Uterus (tissue), 4 donors: ENCODE results near the gene RBM47. TPM values are rescaled to one million over a fixed set of nuclear protein-coding genes. Genes with fewer than 3 reads are reported as not detected.

Experiments used
- DNase-seq, 2 donors: peaks; one replicate each; pipeline ENCODE4 v3.0.0-alpha.2; 2019 to 2020
- H3K27ac ChIP-seq, 2 donors: fragments of 200-600 bp; sonication (generic); 1 replicate in 1 of 2; 2 replicates in 1 of 2; pipeline ENCODE4 v1.5.1; 2016 to 2018
- H3K27me3 ChIP-seq, 2 donors: fragments of 200-600 bp; sonication (generic); one replicate each; pipeline ENCODE4 v1.5.1; 2018 to 2019; ENCODE audit warnings: control low read depth in 1 of 2
- H3K36me3 ChIP-seq, 2 donors: fragments of 200-600 bp; sonication (generic); one replicate each; pipeline ENCODE4 v1.5.1; 2019; ENCODE audit warnings: control low read depth in 1 of 2
- H3K4me1 ChIP-seq, 2 donors: fragments of 200-600 bp; sonication (generic); one replicate each; pipeline ENCODE4 v1.5.1; 2018 to 2019; ENCODE audit warnings: control low read depth in 1 of 2
- H3K4me3 ChIP-seq, 2 donors: fragments of 200-600 bp; sonication (generic); 1 replicate in 1 of 2; 2 replicates in 1 of 2; pipeline ENCODE4 v1.5.1; 2018 to 2019; ENCODE audit warnings: mild to moderate bottlenecking in 1 of 2
- H3K9me3 ChIP-seq, 2 donors: fragments of 200-600 bp; sonication (generic); one replicate each; pipeline ENCODE4 v1.5.1; 2019; ENCODE audit warnings: control low read depth in 1 of 2
- POLR2A ChIP-seq, 2 donors: fragments of 450-650 bp; IDR thresholded peaks; one replicate each; pipeline ENCODE4 v1.6.1; 2016; ENCODE audit warnings: antibody characterized with exemption in 2 of 2, mild to moderate bottlenecking in 1 of 2, moderate library complexity in 1 of 2
- intact Hi-C: fragments of 100-400 bp; cut with DNase I; formaldehyde crosslinking; loops from one replicate; pipeline ENCODE4 v1.15.1; 2023; ENCODE audit warnings: low total_unique reads
- total RNA-seq, 4 donors: library from RNA; depleted of rRNA in 3 of 4; stranded (reverse); fragments of >200 nt in 3 of 4; gene quantifications; one replicate each; pipeline versions ENCODE4 v1.1.0 to v1.2.4, GENCODE V29; 2014 to 2023
- TF ChIP-seq, protein P1 (sequence below), 4 experiments: fragments of 200-600 bp in 2 of 4; fragments of 450-650 bp in 2 of 4; sonication (generic) in 2 of 4; IDR thresholded peaks; one replicate each; pipeline ENCODE4 v1.5.1; 2016 to 2019; ENCODE audit warnings: antibody characterized with exemption in 4 of 4, mild to moderate bottlenecking in 2 of 4, moderate library complexity in 1 of 4
- donor health status: DM: yes; HTN: yes; CAD: no.

Gene RBM47
- total RNA-seq, 4 donors from 2014 or later = 3.8 to 22.3 (median 6.8) TPM

DNA sequence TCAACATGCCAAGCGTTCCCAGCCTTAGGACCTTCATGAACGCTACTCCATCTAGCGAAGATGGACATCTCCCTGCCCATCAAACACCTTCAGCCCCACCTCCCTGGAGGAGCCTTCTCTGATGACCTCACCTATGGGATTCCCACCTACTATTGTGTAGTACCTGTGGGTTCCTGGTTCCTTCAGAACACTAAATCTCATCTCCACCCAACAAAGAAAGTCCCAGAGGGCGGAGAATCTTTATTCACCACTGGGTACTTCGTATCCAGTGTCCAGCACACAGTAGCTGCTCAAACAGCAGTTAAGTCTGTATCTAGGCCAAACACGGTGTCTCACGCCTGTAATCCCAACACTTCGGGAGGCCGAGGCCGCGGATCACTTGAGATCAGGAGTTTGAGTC is 10.1 kb downstream of the RBM47 start:
- Histone ChIP-seq H3K9me3 (no peaks in the 10 kb centered on the region), H3K27ac (no peak overlapping the region), H3K4me1 (no peaks in the 10 kb centered on the region), H3K36me3 (no peaks in the 10 kb centered on the region), H3K4me3 (no peak overlapping the region), H3K27me3 (no peaks in the 10 kb centered on the region)
- intact Hi-C loops = no loop called here
- TF ChIP-seq POLR2A (IDR thresholded peaks at IDR 0.05) = no peak
- TF ChIP-seq, protein P1, sequence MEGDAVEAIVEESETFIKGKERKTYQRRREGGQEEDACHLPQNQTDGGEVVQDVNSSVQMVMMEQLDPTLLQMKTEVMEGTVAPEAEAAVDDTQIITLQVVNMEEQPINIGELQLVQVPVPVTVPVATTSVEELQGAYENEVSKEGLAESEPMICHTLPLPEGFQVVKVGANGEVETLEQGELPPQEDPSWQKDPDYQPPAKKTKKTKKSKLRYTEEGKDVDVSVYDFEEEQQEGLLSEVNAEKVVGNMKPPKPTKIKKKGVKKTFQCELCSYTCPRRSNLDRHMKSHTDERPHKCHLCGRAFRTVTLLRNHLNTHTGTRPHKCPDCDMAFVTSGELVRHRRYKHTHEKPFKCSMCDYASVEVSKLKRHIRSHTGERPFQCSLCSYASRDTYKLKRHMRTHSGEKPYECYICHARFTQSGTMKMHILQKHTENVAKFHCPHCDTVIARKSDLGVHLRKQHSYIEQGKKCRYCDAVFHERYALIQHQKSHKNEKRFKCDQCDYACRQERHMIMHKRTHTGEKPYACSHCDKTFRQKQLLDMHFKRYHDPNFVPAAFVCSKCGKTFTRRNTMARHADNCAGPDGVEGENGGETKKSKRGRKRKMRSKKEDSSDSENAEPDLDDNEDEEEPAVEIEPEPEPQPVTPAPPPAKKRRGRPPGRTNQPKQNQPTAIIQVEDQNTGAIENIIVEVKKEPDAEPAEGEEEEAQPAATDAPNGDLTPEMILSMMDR (IDR thresholded peaks at IDR 0.05) = no peak
- DNase-seq = no peak

DNA sequence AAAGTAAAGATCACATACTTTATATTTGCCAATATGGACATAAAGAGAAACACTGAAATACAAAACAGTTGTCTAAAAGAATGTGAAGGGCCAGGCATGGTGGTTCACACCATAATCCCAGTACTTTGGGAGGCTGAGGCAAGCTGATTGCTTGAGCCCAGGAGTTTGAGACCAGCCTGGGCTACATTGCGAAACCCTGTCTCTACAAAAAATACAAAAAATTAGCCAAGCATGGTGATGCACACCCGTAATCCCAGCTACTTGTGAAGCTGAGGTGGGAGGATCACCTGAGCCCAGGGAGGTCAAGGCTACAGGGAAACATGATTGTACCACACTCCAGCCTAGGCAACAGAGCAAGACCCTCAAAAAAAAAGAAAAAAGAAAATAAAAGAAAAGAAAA is 11.8 kb downstream of the RBM47 start:
- H3K4me1 ChIP-seq = no peaks in the 10 kb centered on the region
- no peak overlapping the region for H3K27ac ChIP-seq
- no peaks in the 10 kb centered on the region for H3K9me3 ChIP-seq

DNA sequence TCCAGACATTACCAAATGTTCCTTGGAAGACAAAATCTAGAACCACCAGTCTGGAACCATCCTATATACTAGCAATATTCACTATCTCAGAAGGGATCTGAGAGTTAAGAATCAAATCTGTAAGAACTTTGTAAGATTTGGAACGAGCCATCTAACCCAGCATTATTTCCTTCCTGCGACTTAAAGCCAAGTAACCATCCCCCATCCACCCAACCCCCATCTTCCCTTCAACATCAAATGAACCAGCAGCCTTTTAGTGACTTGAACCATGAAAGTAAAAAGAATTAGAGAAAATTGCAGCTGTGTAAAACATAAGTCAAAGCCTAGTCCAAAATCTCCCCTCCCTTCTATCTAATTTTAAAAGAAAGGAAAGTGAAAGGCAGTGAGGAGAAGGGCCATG is 15.6 kb downstream of the RBM47 start:
- H3K4me3 ChIP-seq = no peak overlapping the region
- no peak overlapping the region for H3K27ac ChIP-seq
- no peaks in the 10 kb centered on the region for H3K4me1 ChIP-seq
- no peaks in the 10 kb centered on the region for H3K36me3 ChIP-seq
- intact Hi-C loops = no loop called here
- TF ChIP-seq, protein P1 (IDR thresholded peaks at IDR 0.05) = no peak
- no peak for TF ChIP-seq POLR2A (IDR thresholded peaks at IDR 0.05)
- no peaks in the 10 kb centered on the region for H3K27me3 ChIP-seq
- no peaks in the 10 kb centered on the region for H3K9me3 ChIP-seq
- no peak for DNase-seq

More for the DNA sequence above, 11.8 kb downstream of the RBM47 start:
- no peak for DNase-seq
- no peak for TF ChIP-seq POLR2A (IDR thresholded peaks at IDR 0.05)
- TF ChIP-seq, protein P1 (IDR thresholded peaks at IDR 0.05) = no peak
- intact Hi-C loops = no loop called here
- Histone ChIP-seq H3K36me3 (no peaks in the 10 kb centered on the region), H3K4me3 (no peak overlapping the region), H3K27me3 (no peaks in the 10 kb centered on the region)

DNA sequence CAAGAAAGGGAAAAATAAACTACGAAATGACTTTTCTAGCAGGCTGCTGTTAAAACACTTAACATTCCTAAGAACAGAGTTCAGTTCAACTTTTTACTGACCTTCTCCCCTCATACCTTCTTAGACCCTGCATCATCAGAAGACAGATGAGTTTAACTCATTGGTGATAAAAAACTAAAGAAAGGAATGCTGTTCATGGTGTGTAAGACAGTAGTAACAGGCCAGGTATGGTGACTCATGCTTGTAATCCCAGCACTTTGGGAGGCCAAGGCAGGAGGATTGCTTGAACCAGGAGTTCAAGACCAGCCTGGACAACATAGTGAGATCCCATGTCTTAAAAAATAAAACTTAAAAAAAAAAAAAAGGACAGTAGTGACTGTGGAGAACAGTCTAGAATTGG is 16.2 kb downstream of the RBM47 start:
- DNase-seq = no peak
- Histone ChIP-seq H3K36me3 (no peaks in the 10 kb centered on the region), H3K27ac (no peak overlapping the region)

DNA sequence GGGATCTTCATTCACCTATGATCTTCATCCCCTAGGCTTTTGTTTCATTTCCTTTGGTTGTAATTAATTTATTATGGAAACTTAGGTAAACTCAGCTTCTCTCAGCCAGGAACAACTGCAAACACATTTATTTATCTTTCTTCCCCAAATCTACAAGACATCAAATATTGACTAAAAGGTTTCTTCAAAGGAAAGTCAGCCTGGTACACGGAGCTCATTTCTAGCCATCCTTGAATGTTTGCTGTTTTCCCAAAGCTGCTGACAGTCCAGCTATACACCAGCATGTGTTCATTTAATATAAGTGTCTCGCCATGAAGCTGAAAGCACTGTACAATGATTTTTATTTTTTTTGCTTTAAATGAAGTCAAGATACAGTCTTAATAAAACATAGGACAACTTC is 16.8 kb downstream of the RBM47 start:
- intact Hi-C loops = no loop called here
- no peaks in the 10 kb centered on the region for H3K9me3 ChIP-seq
- H3K27ac ChIP-seq = no peak overlapping the region
- DNase-seq = no peak
- H3K36me3 ChIP-seq = no peaks in the 10 kb centered on the region
- TF ChIP-seq POLR2A (IDR thresholded peaks at IDR 0.05) = no peak
- TF ChIP-seq, protein P1 (IDR thresholded peaks at IDR 0.05) = no peak
- H3K4me1 ChIP-seq = no peaks in the 10 kb centered on the region
- H3K27me3 ChIP-seq = no peaks in the 10 kb centered on the region
- no peak overlapping the region for H3K4me3 ChIP-seq

More for the DNA sequence above, 16.2 kb downstream of the RBM47 start:
- no peaks in the 10 kb centered on the region for H3K4me1 ChIP-seq
- intact Hi-C loops = no loop called here
- H3K4me3 ChIP-seq = no peak overlapping the region
- H3K27me3 ChIP-seq = no peaks in the 10 kb centered on the region
- no peaks in the 10 kb centered on the region for H3K9me3 ChIP-seq
- no peak for TF ChIP-seq POLR2A (IDR thresholded peaks at IDR 0.05)
- TF ChIP-seq, protein P1 (IDR thresholded peaks at IDR 0.05) = no peak
